Natural killer cell (primary cell): ENCODE measurements around the gene ANKS3. TPM values are rescaled to one million over a fixed set of nuclear protein-coding genes. Genes with fewer than 3 reads are reported as not detected.
A peak's percentile ranks its signal among the peaks of the same experiment; 100 is the strongest.

Experiments used
- ATAC-seq, 3 donors: fragments of 150-1000 bp in 2 of 3; fragments of 200-7000 bp in 1 of 3; cut with Tn5 transposase; 1 replicate in 1 of 3; 2 replicates in 2 of 3; pipeline ENCODE4 v1.10.0; 2021; ENCODE audit warnings: mild to moderate bottlenecking in 2 of 3, moderate library complexity in 2 of 3
- DNase-seq, 2 donors: peaks; one replicate each; pipeline versions ENCODE4 v3.0.0 to v3.0.0-alpha.2; 2013 to 2021; ENCODE audit warnings: mixed read lengths in 1 of 2
- H3K27ac ChIP-seq: one replicate; pipeline ENCODE4 v1.5.1; 2013; ENCODE audit warnings: mild to moderate bottlenecking, low read length
- H3K27me3 ChIP-seq: one replicate; pipeline ENCODE4 v1.6.1; 2013; ENCODE audit warnings: low read length; ENCODE audit not compliant: control insufficient read depth, insufficient read depth
- H3K36me3 ChIP-seq: one replicate; pipeline ENCODE4 v1.6.1; 2013; ENCODE audit warnings: low read length; ENCODE audit not compliant: control insufficient read depth, insufficient read depth
- H3K4me1 ChIP-seq: one replicate; pipeline ENCODE4 v1.6.1; 2013; ENCODE audit warnings: low read length; ENCODE audit not compliant: control insufficient read depth, insufficient read depth
- H3K4me3 ChIP-seq: one replicate; pipeline ENCODE4 v1.5.1; 2013; ENCODE audit warnings: low read length
- H3K9me3 ChIP-seq: one replicate; pipeline ENCODE4 v1.6.1; 2013; ENCODE audit warnings: low read length; ENCODE audit not compliant: control insufficient read depth, insufficient read depth
- H3K27ac Mint-ChIP-seq, 2 donors: one replicate each; pipeline ENCODE4 v1.8.0; 2022; ENCODE audit warnings: mild to moderate bottlenecking in 2 of 2, mixed read lengths in 2 of 2, moderate library complexity in 1 of 2
- H3K27me3 Mint-ChIP-seq, 2 donors: one replicate each; pipeline ENCODE4 v1.8.0; 2022; ENCODE audit warnings: low read depth in 2 of 2, mixed read lengths in 2 of 2
- H3K36me3 Mint-ChIP-seq: one replicate; pipeline ENCODE4 v1.8.0; 2022; ENCODE audit warnings: mixed read lengths
- H3K4me1 Mint-ChIP-seq, 2 donors: one replicate each; pipeline ENCODE4 v1.8.0; 2022; ENCODE audit warnings: mixed read lengths in 2 of 2
- H3K4me3 Mint-ChIP-seq: one replicate; pipeline ENCODE4 v1.8.0; 2022; ENCODE audit warnings: mild to moderate bottlenecking, moderate library complexity, mixed read lengths
- H3K9me3 Mint-ChIP-seq, 2 donors: one replicate each; pipeline ENCODE4 v1.8.0; 2022; ENCODE audit warnings: mixed read lengths in 2 of 2
- CTCF ChIP-seq: fragments of 200-600 bp; IDR thresholded peaks from one replicate; pipeline ENCODE4 v1.8.0; 2022; ENCODE audit warnings: antibody characterized with exemption
- WGBS: methylation state at CpG from one replicate; pipeline ENCODE4 v1.1.7; 2013; ENCODE audit warnings: missing lambda C conversion rate; ENCODE audit not compliant: insufficient coverage; 5-methylcytosine and 5-hydroxymethylcytosine counted together
- intact Hi-C: fragments of 100-400 bp; cut with micrococcal nuclease; formaldehyde crosslinking; loops from one replicate; pipeline ENCODE4 v1.14.2; 2022
- total RNA-seq, 4 donors: library from RNA; stranded (reverse); fragments of 120-200 nt in 1 of 4; gene quantifications; one replicate each; pipeline versions ENCODE4 v1.2.3 to v1.2.4, GENCODE V29; 2013 to 2022

The ANKS3 gene
- total RNA-seq, 3 donors from 2014 or later (not counting 1 experiment from before 2014, with no cell fraction given) = 19.7 to 20.8 (median 20.5) TPM

GRCh38 chr16:4661661-4662060, 72.4 kb downstream of the ANKS3 start:
- DNase-seq (no peak), ATAC-seq (no peak)
- TF ChIP-seq CTCF = no peak
- intact Hi-C loops = no loop called here
- Histone ChIP-seq H3K9me3 (no peaks in the 10 kb centered on the region), H3K4me3 (no peak overlapping the region), H3K27me3 (no peaks in the 10 kb centered on the region), H3K4me1 (peaks cover 57% of the 10 kb centered on the region), H3K27ac (no peak overlapping the region), H3K36me3 (peaks cover 22% of the 10 kb centered on the region)
- H3K4me3 Mint-ChIP-seq = no peak overlapping the region
- no peaks in the 10 kb centered on the region for H3K36me3 Mint-ChIP-seq
- WGBS = 54% methylated on average over 11 of the region's 11 CpGs
- H3K4me1 Mint-ChIP-seq = peaks cover 29 to 36% of the 10 kb centered on the region in 2 donors
- H3K27me3 Mint-ChIP-seq = no peaks in the 10 kb centered on the region
- peak overlapping the region in 1 of 2 donors; percentile 61 for H3K27ac Mint-ChIP-seq
- no peaks in the 10 kb centered on the region for H3K9me3 Mint-ChIP-seq

- TF ChIP-seq CTCF = no peak
- DNase-seq (peak; percentile 40 to 85), ATAC-seq (peak; percentile 38 to 73 (median 66))
- H3K4me1 ChIP-seq = peaks cover 51% of the 10 kb centered on the region
- H3K27me3 ChIP-seq = no peaks in the 10 kb centered on the region
- H3K4me3 ChIP-seq = no peak overlapping the region
- H3K27ac ChIP-seq = peak overlapping the region; percentile 49
- H3K27me3 Mint-ChIP-seq = no peaks in the 10 kb centered on the region
- H3K36me3 Mint-ChIP-seq = no peaks in the 10 kb centered on the region
- H3K27ac Mint-ChIP-seq = peak overlapping the region; percentile 61 to 77
- WGBS = 26% methylated on average over 18 of the region's 18 CpGs
- intact Hi-C loops = no loop called here
- H3K36me3 ChIP-seq = peaks cover 24% of the 10 kb centered on the region
- H3K9me3 ChIP-seq = no peaks in the 10 kb centered on the region
- H3K4me1 Mint-ChIP-seq = peaks cover 29 to 36% of the 10 kb centered on the region in 2 donors
- no peaks in the 10 kb centered on the region for H3K9me3 Mint-ChIP-seq
- H3K4me3 Mint-ChIP-seq = peak overlapping the region; percentile 69
Observed at GRCh38 chr16:4660454-4661007, 73.5 kb downstream of the ANKS3 start.

- 95% methylated on average over 29 of the region's 29 CpGs for WGBS
- Mint-ChIP-seq H3K9me3 (no peaks in the 10 kb centered on the region), H3K27ac (peak overlapping the region; percentile 61 to 77), H3K4me3 (no peak overlapping the region), H3K4me1 (peaks cover 27 to 31% of the 10 kb centered on the region in 2 donors), H3K36me3 (no peaks in the 10 kb centered on the region), H3K27me3 (no peaks in the 10 kb centered on the region)
- DNase-seq (no peak), ATAC-seq (no peak)
- H3K9me3 ChIP-seq = no peaks in the 10 kb centered on the region
- H3K4me3 ChIP-seq = no peak overlapping the region
- TF ChIP-seq CTCF = no peak
- no peaks in the 10 kb centered on the region for H3K27me3 ChIP-seq
- peak overlapping the region; percentile 49 for H3K27ac ChIP-seq
- H3K36me3 ChIP-seq = peaks cover 33% of the 10 kb centered on the region
- peaks cover 42% of the 10 kb centered on the region for H3K4me1 ChIP-seq
- intact Hi-C loops = no loop called here
Observed at GRCh38 chr16:4659363-4660353, 74.4 kb downstream of the ANKS3 start.
